ENCODE data around the gene BOK.
"Not testable (repeated sequence)": the region's sequence is repeated elsewhere in the genome, so short reads cannot be mapped to it uniquely, and the experiment has no call there.

DNA sequence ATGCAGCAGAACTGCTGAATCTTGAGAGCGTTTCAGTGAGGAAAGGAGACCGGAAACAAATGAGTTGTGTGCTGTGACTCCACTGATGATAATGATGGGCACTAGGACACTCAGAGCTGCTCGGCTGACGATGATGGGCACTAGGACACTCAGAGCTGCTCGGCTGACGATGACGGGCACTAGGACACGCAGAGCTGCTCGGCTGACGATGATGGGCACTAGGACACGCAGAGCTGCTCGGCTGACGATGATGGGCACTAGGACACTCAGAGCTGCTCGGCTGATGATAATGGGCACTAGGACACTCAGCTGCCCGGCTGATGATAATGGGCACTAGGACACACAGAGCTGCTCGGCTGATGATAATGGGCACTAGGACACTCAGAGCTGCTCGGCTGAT, 31.3 kb downstream of the BOK start:
- TF ChIP-seq, protein P1, sequence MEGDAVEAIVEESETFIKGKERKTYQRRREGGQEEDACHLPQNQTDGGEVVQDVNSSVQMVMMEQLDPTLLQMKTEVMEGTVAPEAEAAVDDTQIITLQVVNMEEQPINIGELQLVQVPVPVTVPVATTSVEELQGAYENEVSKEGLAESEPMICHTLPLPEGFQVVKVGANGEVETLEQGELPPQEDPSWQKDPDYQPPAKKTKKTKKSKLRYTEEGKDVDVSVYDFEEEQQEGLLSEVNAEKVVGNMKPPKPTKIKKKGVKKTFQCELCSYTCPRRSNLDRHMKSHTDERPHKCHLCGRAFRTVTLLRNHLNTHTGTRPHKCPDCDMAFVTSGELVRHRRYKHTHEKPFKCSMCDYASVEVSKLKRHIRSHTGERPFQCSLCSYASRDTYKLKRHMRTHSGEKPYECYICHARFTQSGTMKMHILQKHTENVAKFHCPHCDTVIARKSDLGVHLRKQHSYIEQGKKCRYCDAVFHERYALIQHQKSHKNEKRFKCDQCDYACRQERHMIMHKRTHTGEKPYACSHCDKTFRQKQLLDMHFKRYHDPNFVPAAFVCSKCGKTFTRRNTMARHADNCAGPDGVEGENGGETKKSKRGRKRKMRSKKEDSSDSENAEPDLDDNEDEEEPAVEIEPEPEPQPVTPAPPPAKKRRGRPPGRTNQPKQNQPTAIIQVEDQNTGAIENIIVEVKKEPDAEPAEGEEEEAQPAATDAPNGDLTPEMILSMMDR (IDR thresholded peaks at IDR 0.05): not testable (repeated sequence)
- not testable (repeated sequence) for TF ChIP-seq POLR2A (IDR thresholded peaks at IDR 0.05)

All from body of pancreas (tissue), 4 donors.